ENCODE measurements around the gene ST8SIA1. TPM values are rescaled to one million over a fixed set of nuclear protein-coding genes. Genes with fewer than 3 reads are reported as not detected.

The ST8SIA1 gene
- total RNA-seq, 1 experiment from 2014 or later: not detected

DNA sequence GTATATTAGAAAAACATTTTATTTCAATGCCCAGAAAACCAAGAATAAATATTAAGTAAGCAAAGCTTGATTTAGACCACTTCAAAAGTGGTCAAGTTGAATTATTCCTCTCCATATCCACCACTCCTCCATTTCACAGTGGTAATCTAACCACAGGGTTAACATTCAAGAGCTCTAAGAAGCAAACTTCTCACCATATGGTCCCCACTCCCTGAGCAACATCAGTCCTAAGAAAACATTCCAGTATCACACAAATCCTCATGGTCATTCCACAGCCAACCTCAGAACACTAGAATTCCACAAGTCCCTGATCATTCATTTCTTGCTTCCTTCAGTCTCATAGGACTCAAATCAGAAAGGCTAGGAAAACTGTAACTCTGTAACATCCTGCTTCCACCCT is 47.9 kb downstream of the ST8SIA1 start:
- H3K9me3 ChIP-seq (replicated peaks): no peaks in the 10 kb centered on the region
- peaks cover 29% of the 10 kb centered on the region for H3K4me1 ChIP-seq (replicated peaks)

DNA sequence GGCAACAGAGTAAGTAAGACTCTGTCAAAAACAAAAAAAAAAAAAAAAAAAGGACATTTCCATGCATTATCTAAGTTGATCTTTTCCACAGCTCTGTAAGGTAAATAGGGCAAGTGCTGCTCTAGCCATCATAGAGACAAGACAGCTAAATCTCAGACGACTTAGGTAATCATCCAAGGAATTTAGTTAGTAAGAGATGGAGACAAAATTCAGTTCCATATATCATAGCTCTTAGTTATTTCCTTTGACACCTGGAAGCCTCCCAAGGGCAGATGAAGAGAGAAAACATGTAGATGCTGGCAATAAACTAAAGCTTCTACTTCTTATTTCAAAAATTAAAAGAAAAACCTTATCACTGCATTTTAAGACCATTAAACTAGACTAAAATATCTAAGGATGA is 48.7 kb downstream of the ST8SIA1 start:
- Histone ChIP-seq H3K4me1 (replicated peaks) (peaks cover 29% of the 10 kb centered on the region), H3K27me3 (replicated peaks) (no peaks in the 10 kb centered on the region), H3K9me3 (replicated peaks) (no peaks in the 10 kb centered on the region), H3K4me3 (no peak overlapping the region), H3K36me3 (no peaks in the 10 kb centered on the region), H3K27ac (no peak overlapping the region)
- DNase-seq (ENCODE audit: low read depth in 1 of 2, low spot score in 2 of 2): no peak

More for the DNA sequence above, 47.9 kb downstream of the ST8SIA1 start:
- no peaks in the 10 kb centered on the region for H3K36me3 ChIP-seq
- H3K27ac ChIP-seq: no peak overlapping the region
- DNase-seq (ENCODE audit: low read depth in 1 of 2, low spot score in 2 of 2): peak in 1 of 2 experiments; percentile 4
- H3K4me3 ChIP-seq: no peak overlapping the region
- H3K27me3 ChIP-seq (replicated peaks): no peaks in the 10 kb centered on the region

DNA sequence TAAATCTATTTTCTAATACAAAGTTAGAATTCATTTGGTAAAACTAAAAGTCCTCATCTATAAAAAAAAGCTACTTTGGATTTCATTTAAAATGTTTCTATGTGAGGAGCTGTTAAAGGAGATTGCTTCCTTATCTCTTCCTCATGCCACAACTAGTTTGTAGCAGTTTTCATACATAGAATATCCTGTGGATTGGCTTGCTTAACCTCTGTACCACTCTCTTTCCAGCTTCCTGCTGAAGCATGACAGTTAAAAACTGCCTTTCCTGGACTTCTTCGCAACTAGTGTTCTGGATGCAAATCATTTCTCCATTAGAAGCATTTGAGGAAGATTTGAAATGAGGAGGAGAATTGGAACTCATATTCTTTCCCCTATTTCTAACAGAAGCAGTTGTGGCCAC is 49.6 kb downstream of the ST8SIA1 start:
- Histone ChIP-seq H3K27ac (no peak overlapping the region), H3K4me3 (no peak overlapping the region), H3K36me3 (no peaks in the 10 kb centered on the region), H3K4me1 (replicated peaks) (peaks cover 29% of the 10 kb centered on the region), H3K27me3 (replicated peaks) (no peaks in the 10 kb centered on the region), H3K9me3 (replicated peaks) (no peaks in the 10 kb centered on the region)
- no peak for DNase-seq (ENCODE audit: low read depth in 1 of 2, low spot score in 2 of 2)

DNA sequence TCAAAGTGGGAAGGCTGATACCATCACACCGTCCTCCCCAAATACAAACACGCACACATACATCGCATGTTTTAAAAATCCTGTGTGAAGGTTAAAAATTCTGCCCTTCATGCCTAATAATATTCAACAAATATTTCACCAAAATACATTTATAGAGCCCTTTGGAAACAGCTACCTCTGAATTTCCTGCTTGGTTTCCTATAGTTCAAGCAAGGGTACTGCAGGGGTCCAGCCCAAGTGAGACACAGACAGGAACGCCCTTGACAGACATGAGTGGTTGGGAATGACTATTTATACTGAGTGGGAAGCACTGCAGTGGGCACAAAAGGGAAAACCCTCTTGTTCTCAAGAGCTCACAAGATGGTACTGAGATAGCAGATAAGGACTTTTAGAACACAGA is 51.0 kb downstream of the ST8SIA1 start:
- DNase-seq (ENCODE audit: low read depth in 1 of 2, low spot score in 2 of 2): no peak
- peak overlapping the region; percentile 83; the same call in 1 of the 2 replicates for H3K27ac ChIP-seq
- no peak overlapping the region for H3K4me3 ChIP-seq
- no peaks in the 10 kb centered on the region for H3K36me3 ChIP-seq
- no peaks in the 10 kb centered on the region for H3K27me3 ChIP-seq (replicated peaks)
- no peaks in the 10 kb centered on the region for H3K9me3 ChIP-seq (replicated peaks)
- peaks cover 29% of the 10 kb centered on the region for H3K4me1 ChIP-seq (replicated peaks)

- DNase-seq (ENCODE audit: low read depth in 1 of 2, low spot score in 2 of 2): peak in 1 of 2 experiments; percentile 31
Measured at GRCh38 chr12:22283006-22283506, 51.5 kb downstream of the ST8SIA1 start.

GRCh38 chr12:22282283-22282682 is 52.2 kb downstream of the ST8SIA1 start:
- DNase-seq (ENCODE audit: low read depth in 1 of 2, low spot score in 2 of 2): peak in 1 of 2 experiments; percentile 54
- Histone ChIP-seq H3K4me3 (0 out of 2 replicates have a peak overlapping the region, but pooled peaks have one; percentile 0), H3K27me3 (replicated peaks) (no peaks in the 10 kb centered on the region), H3K27ac (peak overlapping the region; percentile 83), H3K36me3 (no peaks in the 10 kb centered on the region), H3K9me3 (replicated peaks) (no peaks in the 10 kb centered on the region), H3K4me1 (replicated peaks) (peaks cover 19% of the 10 kb centered on the region)

More at GRCh38 chr12:22283006-22283506, 51.5 kb downstream of the ST8SIA1 start:
- no peaks in the 10 kb centered on the region for H3K27me3 ChIP-seq (replicated peaks)
- peaks cover 25% of the 10 kb centered on the region for H3K4me1 ChIP-seq (replicated peaks)
- peak overlapping the region; percentile 83 for H3K27ac ChIP-seq
- no peaks in the 10 kb centered on the region for H3K36me3 ChIP-seq
- no peaks in the 10 kb centered on the region for H3K9me3 ChIP-seq (replicated peaks)
- H3K4me3 ChIP-seq: no peak overlapping the region

DNA sequence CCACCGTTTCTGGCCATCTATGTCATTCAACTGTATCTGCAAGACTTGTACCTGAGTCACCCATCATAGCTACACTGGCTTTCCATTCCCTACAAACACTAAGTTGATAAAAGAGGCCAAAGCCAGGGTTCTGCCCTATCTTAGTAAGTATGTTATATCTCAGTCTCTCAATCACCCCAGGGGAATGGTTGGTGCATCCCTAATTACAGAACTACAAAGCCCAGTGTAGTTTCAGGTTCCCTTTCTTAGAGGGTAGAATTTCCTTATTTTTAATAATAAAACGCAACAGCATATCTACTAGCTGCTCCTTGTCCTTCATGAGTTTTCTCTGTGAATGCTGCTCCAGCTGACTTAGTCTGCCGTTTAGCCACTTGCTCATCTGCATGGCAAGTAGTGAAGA is 57.6 kb downstream of the ST8SIA1 start:
- Histone ChIP-seq H3K27ac (no peak overlapping the region), H3K27me3 (replicated peaks) (no peaks in the 10 kb centered on the region), H3K4me1 (replicated peaks) (peaks cover 13% of the 10 kb centered on the region), H3K9me3 (replicated peaks) (no peaks in the 10 kb centered on the region), H3K4me3 (no peak overlapping the region), H3K36me3 (no peaks in the 10 kb centered on the region)
- no peak for DNase-seq (ENCODE audit: low read depth in 1 of 2, low spot score in 2 of 2)

GRCh38 chr12:22276313-22276712 is 58.2 kb downstream of the ST8SIA1 start:
- H3K4me1 ChIP-seq (replicated peaks): peaks cover 14% of the 10 kb centered on the region
- no peaks in the 10 kb centered on the region for H3K27me3 ChIP-seq (replicated peaks)
- no peak overlapping the region for H3K4me3 ChIP-seq
- H3K27ac ChIP-seq: peak overlapping the region; percentile 55
- DNase-seq (ENCODE audit: low read depth in 1 of 2, low spot score in 2 of 2): no peak
- no peaks in the 10 kb centered on the region for H3K36me3 ChIP-seq
- H3K9me3 ChIP-seq (replicated peaks): no peaks in the 10 kb centered on the region

DNA sequence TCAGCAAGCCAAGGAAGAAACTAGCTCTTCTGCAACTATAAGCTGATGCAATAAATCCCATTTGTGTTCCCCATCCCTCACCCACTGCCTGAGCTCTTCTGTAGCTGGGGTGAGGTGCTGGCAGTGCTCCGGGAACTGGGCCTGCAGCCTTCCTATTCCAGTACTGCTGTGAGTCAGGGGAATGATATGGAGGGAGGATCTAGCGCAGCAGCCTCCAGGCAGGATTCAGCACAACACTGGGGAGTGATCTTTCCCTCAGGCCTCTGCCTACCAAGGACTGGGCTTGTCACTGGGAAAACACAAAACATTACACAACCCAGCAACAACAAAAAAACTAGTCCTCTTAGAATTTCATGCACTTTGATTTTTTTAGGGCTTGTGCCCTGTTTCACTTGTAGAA is 58.7 kb downstream of the ST8SIA1 start:
- H3K4me3 ChIP-seq: no peak overlapping the region
- H3K36me3 ChIP-seq: no peaks in the 10 kb centered on the region

GRCh38 chr12:22272335-22273151 is 62.0 kb downstream of the ST8SIA1 start:
- H3K27ac ChIP-seq: no peak overlapping the region
- no peak overlapping the region for H3K4me3 ChIP-seq
- no peak for DNase-seq (ENCODE audit: low read depth in 1 of 2, low spot score in 2 of 2)

More for the DNA sequence above, 58.7 kb downstream of the ST8SIA1 start:
- no peaks in the 10 kb centered on the region for H3K27me3 ChIP-seq (replicated peaks)
- DNase-seq (ENCODE audit: low read depth in 1 of 2, low spot score in 2 of 2): peak; percentile 67 to 74
- peak overlapping the region; percentile 55 for H3K27ac ChIP-seq
- H3K4me1 ChIP-seq (replicated peaks): peaks cover 18% of the 10 kb centered on the region
- H3K9me3 ChIP-seq (replicated peaks): no peaks in the 10 kb centered on the region

DNA sequence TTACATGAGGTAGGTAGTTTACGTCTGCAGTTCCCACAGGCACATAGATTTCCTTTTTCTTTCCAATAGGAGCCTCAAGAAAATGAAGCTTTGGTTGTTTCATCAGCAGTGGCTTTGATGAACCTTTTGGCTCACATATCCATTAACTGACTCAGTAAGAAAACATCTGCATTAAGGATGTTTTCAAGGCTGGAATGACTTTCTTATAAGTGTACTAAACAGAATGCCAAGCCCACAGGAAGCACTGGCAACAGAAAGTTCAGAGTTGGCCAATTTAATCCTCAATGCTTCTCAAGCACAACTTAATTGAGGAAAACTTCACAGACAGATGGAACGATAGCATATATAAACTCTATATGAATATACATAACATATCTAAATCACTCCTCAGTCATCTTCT is 63.5 kb downstream of the ST8SIA1 start:
- Histone ChIP-seq H3K27ac (no peak overlapping the region), H3K4me1 (replicated peaks) (peaks cover 16% of the 10 kb centered on the region), H3K4me3 (no peak overlapping the region), H3K27me3 (replicated peaks) (no peaks in the 10 kb centered on the region), H3K9me3 (replicated peaks) (no peaks in the 10 kb centered on the region), H3K36me3 (no peaks in the 10 kb centered on the region)
- DNase-seq (ENCODE audit: low read depth in 1 of 2, low spot score in 2 of 2): peak in 1 of 2 experiments; percentile 4

More at GRCh38 chr12:22272335-22273151, 62.0 kb downstream of the ST8SIA1 start:
- H3K27me3 ChIP-seq (replicated peaks): no peaks in the 10 kb centered on the region
- no peaks in the 10 kb centered on the region for H3K36me3 ChIP-seq
- H3K9me3 ChIP-seq (replicated peaks): no peaks in the 10 kb centered on the region
- peaks cover 20% of the 10 kb centered on the region for H3K4me1 ChIP-seq (replicated peaks)

- Histone ChIP-seq H3K4me3 (no peak overlapping the region), H3K27me3 (replicated peaks) (no peaks in the 10 kb centered on the region), H3K27ac (no peak overlapping the region), H3K4me1 (replicated peaks) (peaks cover 8% of the 10 kb centered on the region; the same call in 1 of the 2 replicates), H3K9me3 (replicated peaks) (no peaks in the 10 kb centered on the region), H3K36me3 (no peaks in the 10 kb centered on the region)
- DNase-seq (ENCODE audit: low read depth in 1 of 2, low spot score in 2 of 2): no peak
Measured at GRCh38 chr12:22268973-22269372, 65.5 kb downstream of the ST8SIA1 start.

DNA sequence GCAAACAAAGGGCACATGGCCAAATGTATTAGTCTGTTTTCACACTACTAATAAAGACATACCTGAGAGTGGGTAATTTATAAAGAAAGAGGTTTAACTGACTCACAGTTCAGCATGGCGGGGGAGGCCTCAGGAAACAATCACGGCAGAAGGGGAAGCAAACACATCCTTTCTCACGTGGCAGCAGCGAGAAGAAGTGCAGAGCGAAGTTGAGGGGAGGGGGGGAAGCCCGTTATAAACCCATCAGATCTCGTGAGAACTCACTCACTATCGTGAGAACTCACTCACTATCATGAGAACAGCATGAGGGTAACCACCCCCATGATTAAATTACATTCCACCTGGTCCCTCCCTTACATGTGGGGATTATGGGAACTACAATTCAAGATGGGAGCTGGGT is 66.1 kb downstream of the ST8SIA1 start:
- no peak for DNase-seq (ENCODE audit: low read depth in 1 of 2, low spot score in 2 of 2)
- Histone ChIP-seq H3K4me3 (no peak overlapping the region), H3K36me3 (no peaks in the 10 kb centered on the region), H3K27me3 (replicated peaks) (no peaks in the 10 kb centered on the region), H3K4me1 (replicated peaks) (peaks cover 8% of the 10 kb centered on the region; the same call in 1 of the 2 replicates), H3K27ac (no peak overlapping the region), H3K9me3 (replicated peaks) (no peaks in the 10 kb centered on the region)

GRCh38 chr12:22266101-22266500 is 68.4 kb downstream of the ST8SIA1 start:
- peaks cover 5% of the 10 kb centered on the region; the same call in 1 of the 2 replicates for H3K4me1 ChIP-seq (replicated peaks)
- no peaks in the 10 kb centered on the region for H3K9me3 ChIP-seq (replicated peaks)
- DNase-seq (ENCODE audit: low read depth in 1 of 2, low spot score in 2 of 2): no peak
- no peaks in the 10 kb centered on the region for H3K27me3 ChIP-seq (replicated peaks)
- H3K27ac ChIP-seq: no peak overlapping the region
- H3K4me3 ChIP-seq: no peak overlapping the region
- H3K36me3 ChIP-seq: no peaks in the 10 kb centered on the region
